GM13976 (cell line): Measurements from ENCODE around the gene COQ8B.

ENCODE experiments used
- DNase-seq: peaks from one replicate; pipeline ENCODE4 v3.0.0; 2012; ENCODE audit warnings: low spot score
- in situ Hi-C: fragments of 300-500 bp; cut with MboI; formaldehyde crosslinking; loops from one replicate; pipeline ENCODE4 v1.12.0; 2022; ENCODE audit warnings: low sequenced_read_pairs, mixed read lengths, inconsistent platforms; ENCODE audit not compliant: unreplicated experiment
- TF ChIP-seq, protein P1 (sequence below): IDR thresholded peaks from 2 replicates; pipeline ENCODE4 v1.5.1; 2012; ENCODE audit warnings: borderline replicate concordance, mild to moderate bottlenecking; ENCODE audit not compliant: insufficient read depth; ENCODE audit errors: extremely low read depth, missing control alignments, control extremely low read depth

The COQ8B gene

DNA sequence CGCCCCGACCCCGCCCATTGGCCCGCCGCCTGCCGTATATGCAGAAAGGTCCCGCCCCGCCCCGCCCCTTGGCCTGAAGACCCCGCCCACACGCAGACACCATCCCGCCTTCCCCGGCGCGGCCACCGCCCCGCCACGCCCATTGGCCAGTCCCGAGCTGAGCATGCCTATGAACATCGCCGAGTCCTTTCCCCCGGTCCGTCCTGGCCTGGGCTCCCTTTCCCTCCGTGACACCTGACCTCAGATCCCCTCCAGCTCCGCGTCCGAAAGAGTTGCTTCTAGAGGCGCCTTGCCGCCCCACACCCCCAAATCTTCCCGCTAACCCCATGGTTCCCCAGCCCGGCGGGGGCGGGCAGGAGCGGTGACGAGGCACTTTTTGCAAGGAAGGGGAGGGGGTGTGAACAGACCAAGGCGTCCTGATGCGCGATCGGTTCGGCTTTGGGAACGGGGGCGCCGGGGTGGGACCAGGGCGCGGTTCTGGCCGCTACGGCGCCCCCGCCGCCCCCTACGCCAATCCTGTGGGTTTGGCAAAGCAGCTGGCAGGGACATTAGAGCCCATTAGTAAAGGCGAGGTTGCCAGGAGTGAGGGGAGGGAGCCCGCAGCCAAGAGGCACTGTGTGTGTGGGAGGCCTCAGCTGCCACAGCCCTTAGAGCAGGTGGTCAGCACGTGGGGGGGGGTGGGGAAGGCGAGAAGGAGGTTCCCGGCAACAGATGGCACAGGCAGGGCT, 25.8 kb downstream of the COQ8B start:
- in situ Hi-C loops: no loop called here
- DNase-seq: peak; percentile 100
- TF ChIP-seq, protein P1, sequence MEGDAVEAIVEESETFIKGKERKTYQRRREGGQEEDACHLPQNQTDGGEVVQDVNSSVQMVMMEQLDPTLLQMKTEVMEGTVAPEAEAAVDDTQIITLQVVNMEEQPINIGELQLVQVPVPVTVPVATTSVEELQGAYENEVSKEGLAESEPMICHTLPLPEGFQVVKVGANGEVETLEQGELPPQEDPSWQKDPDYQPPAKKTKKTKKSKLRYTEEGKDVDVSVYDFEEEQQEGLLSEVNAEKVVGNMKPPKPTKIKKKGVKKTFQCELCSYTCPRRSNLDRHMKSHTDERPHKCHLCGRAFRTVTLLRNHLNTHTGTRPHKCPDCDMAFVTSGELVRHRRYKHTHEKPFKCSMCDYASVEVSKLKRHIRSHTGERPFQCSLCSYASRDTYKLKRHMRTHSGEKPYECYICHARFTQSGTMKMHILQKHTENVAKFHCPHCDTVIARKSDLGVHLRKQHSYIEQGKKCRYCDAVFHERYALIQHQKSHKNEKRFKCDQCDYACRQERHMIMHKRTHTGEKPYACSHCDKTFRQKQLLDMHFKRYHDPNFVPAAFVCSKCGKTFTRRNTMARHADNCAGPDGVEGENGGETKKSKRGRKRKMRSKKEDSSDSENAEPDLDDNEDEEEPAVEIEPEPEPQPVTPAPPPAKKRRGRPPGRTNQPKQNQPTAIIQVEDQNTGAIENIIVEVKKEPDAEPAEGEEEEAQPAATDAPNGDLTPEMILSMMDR: no peak

DNA sequence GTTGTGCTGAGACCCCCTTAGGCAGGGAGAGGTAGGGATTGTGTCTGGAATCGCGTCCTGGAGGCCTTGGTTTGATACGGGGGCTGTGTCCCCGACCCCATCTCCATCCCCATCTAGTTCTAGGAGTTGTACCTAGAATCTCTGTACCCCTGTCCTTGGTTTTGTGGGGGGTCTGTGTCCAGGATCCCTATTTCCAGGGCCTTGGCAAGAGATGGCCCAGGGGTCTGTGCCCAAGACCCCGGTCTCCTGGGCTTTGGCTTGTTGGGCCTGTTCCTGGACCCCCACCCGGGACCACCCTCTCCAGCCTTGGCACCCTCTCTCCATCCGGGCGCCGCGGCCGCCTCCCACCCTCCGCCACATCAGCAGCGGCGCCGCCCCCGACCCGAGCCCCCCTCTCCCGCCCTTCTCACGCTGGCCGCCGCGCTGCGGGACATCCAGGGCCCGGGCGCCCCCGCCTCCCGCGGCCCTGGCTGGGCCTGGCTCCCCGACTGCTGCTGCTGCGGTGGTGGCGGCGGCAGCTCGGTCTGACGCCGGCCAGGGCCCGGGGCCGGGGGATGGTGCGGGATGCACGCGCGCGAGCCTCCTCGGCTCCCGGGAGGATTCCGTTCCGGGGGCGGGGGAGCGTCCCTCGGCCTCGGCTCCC, 26.5 kb downstream of the COQ8B start, which contains the start of gene NUMBL:
NUMBL (minus strand) TSS at position 602 of the 643 bp plus-strand sequence; CDS start at position 434, 168 bp downstream.
- TF ChIP-seq, protein P1: no peak
- no peak for DNase-seq
- in situ Hi-C loops: no loop called here

- TF ChIP-seq, protein P1: no peak
- in situ Hi-C loops: no loop called here
- peak; percentile 50 for DNase-seq
Observed at GRCh38 chr19:40689339-40690049, 27.2 kb downstream of the COQ8B start.

DNA sequence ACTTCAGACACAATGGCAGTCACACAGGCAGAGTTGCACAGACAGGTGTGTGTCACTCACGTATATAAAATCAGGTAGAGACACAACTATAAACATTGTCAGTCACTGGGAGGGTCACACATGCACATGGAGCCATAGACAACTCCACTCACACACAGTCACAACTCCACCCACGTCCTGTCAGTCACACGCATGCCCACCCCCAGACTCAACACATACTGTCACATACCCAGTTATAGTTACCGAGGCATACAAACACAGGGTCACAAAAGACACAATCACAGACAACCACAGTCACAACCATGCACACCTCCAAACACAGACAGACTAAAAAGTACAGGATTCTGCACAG, 27.7 kb downstream of the COQ8B start:
- in situ Hi-C loops: no loop called here
- TF ChIP-seq, protein P1: no peak
- DNase-seq: no peak

- in situ Hi-C loops: no loop called here
- DNase-seq: no peak
- TF ChIP-seq, protein P1: no peak
Observed at GRCh38 chr19:40688309-40688708, 28.4 kb downstream of the COQ8B start.

DNA sequence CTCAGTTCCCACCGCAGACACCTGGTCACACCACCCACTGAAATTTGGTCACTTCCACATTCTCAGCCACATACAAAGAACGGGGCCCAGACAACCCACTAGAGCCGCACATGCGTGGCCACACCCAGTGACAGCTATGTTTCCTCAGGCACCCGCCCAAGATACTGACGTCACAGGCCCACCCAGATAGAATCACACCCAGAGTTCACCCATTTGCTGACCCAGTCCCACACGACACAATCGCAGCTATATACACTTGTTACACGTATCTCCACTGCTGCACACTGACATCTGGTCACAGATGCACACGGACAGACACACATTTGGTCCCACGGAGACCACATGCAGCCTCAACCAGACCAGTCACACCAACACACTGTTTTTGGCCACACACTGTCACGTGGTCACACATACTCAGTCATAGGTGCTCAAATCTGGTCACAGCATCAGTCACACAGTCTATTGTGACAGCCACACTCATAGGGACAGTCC, 29.1 kb downstream of the COQ8B start:
- in situ Hi-C loops: no loop called here

More for the DNA sequence above, 29.1 kb downstream of the COQ8B start:
- TF ChIP-seq, protein P1: no peak
- peak; percentile 68 for DNase-seq
